K562 (cell line): ENCODE measurements around the gene ADCYAP1. TPM values are rescaled to one million over a fixed set of nuclear protein-coding genes. Genes with fewer than 3 reads are reported as not detected.

Source experiments
- DIDO1 ChIP-seq: fragments of 450-650 bp; IDR thresholded peaks from 2 replicates; pipeline ENCODE4 v1.6.1; 2016; ENCODE audit warnings: low read depth, missing biosample characterization, missing genetic modification characterization
- DLX4 ChIP-seq: fragments of 250-450 bp; sonication (Bioruptor Pico); IDR thresholded peaks from 2 replicates; pipeline ENCODE4 v1.6.1; 2021; ENCODE audit warnings: mild to moderate bottlenecking
- JUN ChIP-seq, 2 experiments: sonication (generic) in 1 of 2; formaldehyde crosslinking in 1 of 2; IDR thresholded peaks; 2 replicates each; pipeline versions ENCODE4 v1.6.1 to v1.8.0; 2012 to 2022; ENCODE audit warnings: borderline replicate concordance in 2 of 2, mild to moderate bottlenecking in 2 of 2, improper control_type of control experiment in 1 of 2, low read depth in 1 of 2, low read length in 1 of 2, missing genetic modification reagents in 1 of 2
- KHSRP ChIP-seq: fragments of 450-650 bp; IDR thresholded peaks from 2 replicates; pipeline ENCODE4 v1.6.1; 2017
- TAF15 ChIP-seq: fragments of 200-400 bp; formaldehyde crosslinking; IDR thresholded peaks from 2 replicates; pipeline ENCODE4 v1.6.1; 2017; ENCODE audit warnings: mild to moderate bottlenecking, low read depth, low read length, moderate library complexity
- YY1 ChIP-seq, 3 experiments: IDR thresholded peaks; 2 replicates each; pipeline ENCODE4 v1.6.1; 2011; ENCODE audit warnings: low read length in 2 of 3, mild to moderate bottlenecking in 2 of 3, moderate library complexity in 2 of 3, borderline replicate concordance in 1 of 3, control low read depth in 1 of 3, low read depth in 1 of 3; ENCODE audit not compliant: insufficient read depth in 3 of 3, insufficient replicate concordance in 2 of 3, control insufficient read depth in 1 of 3, insufficient read length in 1 of 3; ENCODE audit errors: extremely low read depth in 1 of 3
- ZBTB33 ChIP-seq: sonication (generic); formaldehyde crosslinking; IDR thresholded peaks from 2 replicates; pipeline ENCODE4 v1.8.1; 2023; ENCODE audit warnings: mild to moderate bottlenecking, missing genetic modification reagents
- ZNF311 ChIP-seq: fragments of 250-450 bp; sonication (Bioruptor Pico); IDR thresholded peaks from 2 replicates; pipeline ENCODE4 v1.4.0; 2020; ENCODE audit warnings: mild to moderate bottlenecking, moderate library complexity
- ZNF699 ChIP-seq: fragments of 250-450 bp; sonication (Bioruptor Pico); IDR thresholded peaks from 2 replicates; pipeline ENCODE4 v1.8.0; 2021; ENCODE audit warnings: mild to moderate bottlenecking, moderate library complexity; ENCODE audit not compliant: insufficient replicate concordance
- polyA plus RNA-seq, 8 experiments: library from polyadenylated mRNA; depleted of rRNA in 4 of 8; stranded (reverse) in 5 of 8; unstranded in 3 of 8; fragments of >200 nt; fragmentation: Nextera tagmentation in 2 of 8; fragmentation: Illumina TruSeq in 1 of 8; extraction: Ambion mirVana in 2 of 8; extraction: Trizol in 1 of 8; gene quantifications; 2 replicates each; pipeline versions ENCODE4 v1.2.1 to v1.2.3, GENCODE V29; 2011 to 2014; ENCODE audit warnings: inconsistent platforms in 1 of 8, missing spikeins in 1 of 8
- total RNA-seq, 7 experiments: library from RNA; depleted of rRNA in 6 of 7; stranded (reverse); fragments of >200 nt in 6 of 7; fragmentation: Illumina TruSeq in 2 of 7; extraction: Trizol in 2 of 7; gene quantifications; 2 replicates each; pipeline versions ENCODE4 v1.2.1 to v1.2.3, GENCODE V29; 2011 to 2021; ENCODE audit warnings: low replicate concordance in 1 of 7
- TF ChIP-seq, protein P1 (sequence below): IDR thresholded peaks from 2 replicates; pipeline ENCODE4 v1.6.1; 2016; ENCODE audit warnings: missing genetic modification characterization, missing compliant biosample characterization

Gene ADCYAP1
- total and polyA plus RNA-seq, 9 of the 15 experiments (the other 6 are each of a cell fraction or from before 2014, with no cell fraction given), result 0.03 TPM; not detected in 8

DNA sequence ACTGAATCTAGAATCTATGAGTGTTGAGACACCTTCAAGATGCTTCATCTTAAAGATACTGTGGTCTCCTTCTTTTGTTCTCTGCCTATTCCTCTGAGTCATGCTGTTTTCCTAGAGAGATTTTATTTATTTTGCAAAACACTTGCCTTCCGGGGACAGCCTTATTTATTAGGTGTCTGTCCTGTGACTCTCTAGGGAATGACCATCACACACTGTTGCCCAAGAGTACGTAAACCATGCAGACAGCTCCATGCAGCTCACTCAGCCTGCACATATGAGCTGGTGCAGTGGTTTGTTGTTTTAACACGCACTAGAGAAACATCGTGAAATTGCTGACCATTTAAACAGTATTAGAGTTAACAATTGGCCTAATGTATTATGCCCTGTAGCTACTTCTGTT, 12.4 kb upstream of the ADCYAP1 start (continued):
- TF ChIP-seq ZBTB33 (CRISPR knock-in tag), result no peak
- TF ChIP-seq JUN (IDR thresholded peaks at IDR 0.05; ENCODE audit: borderline replicate concordance, low read depth, low read length), result no peak
- TF ChIP-seq JUN (CRISPR knock-in tag; IDR thresholded peaks at IDR 0.05; ENCODE audit: borderline replicate concordance), result no peak
- TF ChIP-seq TAF15, result no peak
- no peak for TF ChIP-seq YY1 (IDR thresholded peaks at IDR 0.05; ENCODE audit: borderline replicate concordance in 1 of 3, control insufficient read depth in 1 of 3, extremely low read depth in 1 of 3, insufficient read depth in 3 of 3, insufficient read length in 1 of 3, insufficient replicate concordance in 2 of 3, low read depth in 1 of 3, low read length in 2 of 3)
- no peak for TF ChIP-seq ZNF311 (CRISPR knock-in tag)
- no peak for TF ChIP-seq ZNF699 (CRISPR knock-in tag)
- TF ChIP-seq, protein P1, sequence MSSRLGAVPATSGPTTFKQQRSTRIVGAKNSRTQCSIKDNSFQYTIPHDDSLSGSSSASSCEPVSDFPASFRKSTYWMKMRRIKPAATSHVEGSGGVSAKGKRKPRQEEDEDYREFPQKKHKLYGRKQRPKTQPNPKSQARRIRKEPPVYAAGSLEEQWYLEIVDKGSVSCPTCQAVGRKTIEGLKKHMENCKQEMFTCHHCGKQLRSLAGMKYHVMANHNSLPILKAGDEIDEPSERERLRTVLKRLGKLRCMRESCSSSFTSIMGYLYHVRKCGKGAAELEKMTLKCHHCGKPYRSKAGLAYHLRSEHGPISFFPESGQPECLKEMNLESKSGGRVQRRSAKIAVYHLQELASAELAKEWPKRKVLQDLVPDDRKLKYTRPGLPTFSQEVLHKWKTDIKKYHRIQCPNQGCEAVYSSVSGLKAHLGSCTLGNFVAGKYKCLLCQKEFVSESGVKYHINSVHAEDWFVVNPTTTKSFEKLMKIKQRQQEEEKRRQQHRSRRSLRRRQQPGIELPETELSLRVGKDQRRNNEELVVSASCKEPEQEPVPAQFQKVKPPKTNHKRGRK (tag), result no peak
- no peak for TF ChIP-seq DIDO1 (tag)
- no peak for TF ChIP-seq DLX4 (CRISPR knock-in tag)
- no peak for TF ChIP-seq KHSRP
